Right ventricle myocardium superior (tissue), 1 donor: Measurements from ENCODE around the gene KCNJ10. TPM values are rescaled to one million over a fixed set of nuclear protein-coding genes. Genes with fewer than 3 reads are reported as not detected.
"Not testable (repeated sequence)": the region's sequence is repeated elsewhere in the genome, so short reads cannot be mapped to it uniquely, and the experiment has no call there.

Source experiments
- ATAC-seq: fragments of 200-7000 bp; cut with Tn5 transposase; one replicate; pipeline ENCODE4 v1.9.1; 2020; ENCODE audit warnings: mild to moderate bottlenecking; ENCODE audit not compliant: poor library complexity
- DNase-seq: peaks from one replicate; pipeline ENCODE4 v3.0.0-alpha.2; 2020
- intact Hi-C: fragments of 100-400 bp; cut with DNase I; formaldehyde crosslinking; loops from one replicate; pipeline ENCODE4 v1.11.2; 2022
- total RNA-seq: library from RNA; stranded (reverse); fragmentation: NEBNext Ultra II Directional; extraction: Animal tissue kit (Norgen Biotek cat#: 25700); gene quantifications from one replicate; pipeline ENCODE4 v1.2.1, GENCODE V29; 2021
- donor health status: DM: no; HTN: yes; CAD: no; lungs with severe emphysema.

KCNJ10 gene
- total RNA-seq, 1 donor from 2014 or later = 0.16 TPM

- intact Hi-C loops = no loop called here
- DNase-seq = peak; percentile 86
- peak; percentile 98 for ATAC-seq
These were observed 543 bp upstream of the KCNJ10 start for GRCh38 chr1:160070243-160071163.

DNA sequence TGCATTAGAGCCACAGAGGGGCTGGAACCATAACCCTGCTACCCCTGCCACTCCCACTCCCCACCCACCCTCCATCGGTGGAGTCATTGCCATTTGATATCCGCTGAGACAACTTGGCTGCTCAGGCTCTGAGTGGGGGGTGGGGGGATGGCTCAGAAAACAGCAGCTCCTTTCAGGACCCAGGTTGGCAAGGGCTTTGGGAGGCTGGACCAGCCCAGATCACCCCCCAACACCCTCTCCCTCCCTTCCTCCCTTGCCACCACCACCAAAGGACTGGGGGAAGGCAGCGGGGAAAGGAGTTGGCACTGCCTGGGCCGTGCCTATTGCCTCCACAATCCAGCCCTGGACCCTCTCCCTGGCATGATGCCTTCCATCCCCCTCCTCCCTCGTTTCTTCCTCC, 1.7 kb downstream of the KCNJ10 start:
- intact Hi-C loops = no loop called here

GRCh38 chr1:160066829-160067745, 2.9 kb downstream of the KCNJ10 start:
- intact Hi-C loops = no loop called here
- no peak for DNase-seq
- no peak for ATAC-seq

More for the DNA sequence above, 1.7 kb downstream of the KCNJ10 start:
- no peak for ATAC-seq
- no peak for DNase-seq

GRCh38 chr1:160064746-160065145, 5.2 kb downstream of the KCNJ10 start:
- intact Hi-C loops = no loop called here
- DNase-seq = no peak
- no peak for ATAC-seq

DNA sequence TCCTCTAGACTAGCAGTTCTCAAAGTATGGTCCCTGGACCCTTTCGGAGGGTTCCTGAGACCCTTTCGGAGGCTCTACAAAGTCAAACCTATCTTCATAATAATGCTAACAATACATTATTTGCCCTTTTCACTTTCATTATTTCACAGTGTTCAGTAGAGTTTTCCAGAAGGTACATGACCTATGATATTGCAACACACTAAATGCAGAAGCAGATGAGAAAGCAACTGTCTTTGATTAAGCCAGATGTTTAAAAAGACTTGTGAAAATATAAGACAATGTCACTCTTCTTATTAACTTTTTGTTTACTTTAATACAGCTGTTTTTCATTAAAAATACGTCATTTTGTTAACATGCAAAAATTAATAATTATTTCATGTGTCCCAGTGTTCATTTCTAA, 5.8 kb downstream of the KCNJ10 start:
- DNase-seq (no peak), ATAC-seq (no peak)
- intact Hi-C loops = no loop called here

- intact Hi-C loops = no loop called here
- DNase-seq (no peak), ATAC-seq (no peak)
These were observed 6.8 kb downstream of the KCNJ10 start for GRCh38 chr1:160063176-160063575.

DNA sequence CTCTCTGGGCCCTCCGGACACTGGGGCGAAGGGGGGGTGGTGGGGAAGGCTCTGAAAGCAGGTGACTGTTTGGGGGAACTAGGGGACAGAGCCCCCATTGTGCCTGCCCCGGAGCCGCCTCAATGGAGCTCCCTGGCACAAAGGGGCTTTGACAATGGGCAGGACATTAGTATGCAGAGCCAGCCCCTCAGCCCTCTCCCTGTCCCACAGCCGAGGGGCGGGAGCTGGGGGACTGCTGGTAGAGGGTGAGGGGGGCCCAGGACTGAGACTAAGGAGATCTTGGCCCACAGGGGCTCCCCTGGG, 7.8 kb downstream of the KCNJ10 start:
- intact Hi-C loops = no loop called here
- ATAC-seq (no peak), DNase-seq (no peak)

- no peak for ATAC-seq
- intact Hi-C loops = no loop called here
- DNase-seq = no peak
These were observed 8.4 kb downstream of the KCNJ10 start for GRCh38 chr1:160061369-160062229.

DNA sequence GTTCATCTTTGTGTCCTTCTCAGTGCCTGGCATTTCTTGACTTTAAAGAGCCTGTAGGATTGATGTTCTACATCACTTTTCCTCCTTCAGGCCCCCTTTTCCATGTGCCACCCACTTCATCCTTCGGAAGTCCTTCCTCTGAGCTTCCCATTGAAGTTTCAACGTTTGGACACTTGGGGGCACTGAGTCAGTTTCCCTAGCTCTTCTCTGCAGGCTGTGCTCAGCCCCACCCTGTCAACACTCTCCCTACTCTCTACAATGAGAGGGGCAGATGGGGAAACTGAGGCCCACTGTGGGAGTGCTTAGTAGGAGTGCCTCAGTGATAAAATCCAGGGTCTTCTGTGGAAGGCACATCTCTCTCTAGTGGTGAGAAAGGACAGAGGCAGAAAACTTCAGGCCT, 11.9 kb downstream of the KCNJ10 start:
- no peak for ATAC-seq
- intact Hi-C loops = no loop called here
- DNase-seq = no peak

GRCh38 chr1:160056648-160057169, 13.3 kb downstream of the KCNJ10 start:
- no peak for ATAC-seq
- intact Hi-C loops = no loop called here

GRCh38 chr1:160053548-160054365, 16.2 kb downstream of the KCNJ10 start:
- no peak for ATAC-seq
- no peak for DNase-seq
- intact Hi-C loops = no loop called here

More at GRCh38 chr1:160056648-160057169, 13.3 kb downstream of the KCNJ10 start:
- DNase-seq = no peak

DNA sequence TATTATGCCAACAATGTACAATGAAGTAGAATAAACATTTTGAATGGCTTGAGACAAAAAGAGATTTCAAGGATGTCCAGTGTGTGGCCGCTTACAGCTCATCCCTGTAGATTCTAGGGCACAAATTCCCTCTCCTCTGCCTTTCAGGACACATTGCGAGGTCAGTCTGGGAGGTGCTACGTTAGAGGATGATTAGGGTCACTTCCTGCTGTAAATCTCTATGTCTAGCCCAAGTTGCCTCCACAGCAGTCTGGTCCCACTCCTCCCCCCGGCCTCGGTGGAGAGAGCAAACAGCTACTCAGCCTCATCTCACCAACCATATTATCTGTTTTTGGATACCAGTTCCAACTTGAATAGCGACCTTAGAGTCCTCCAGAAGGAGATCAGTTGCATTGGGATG, 17.0 kb downstream of the KCNJ10 start:
- no peak for DNase-seq
- no peak for ATAC-seq
- intact Hi-C loops = no loop called here

DNA sequence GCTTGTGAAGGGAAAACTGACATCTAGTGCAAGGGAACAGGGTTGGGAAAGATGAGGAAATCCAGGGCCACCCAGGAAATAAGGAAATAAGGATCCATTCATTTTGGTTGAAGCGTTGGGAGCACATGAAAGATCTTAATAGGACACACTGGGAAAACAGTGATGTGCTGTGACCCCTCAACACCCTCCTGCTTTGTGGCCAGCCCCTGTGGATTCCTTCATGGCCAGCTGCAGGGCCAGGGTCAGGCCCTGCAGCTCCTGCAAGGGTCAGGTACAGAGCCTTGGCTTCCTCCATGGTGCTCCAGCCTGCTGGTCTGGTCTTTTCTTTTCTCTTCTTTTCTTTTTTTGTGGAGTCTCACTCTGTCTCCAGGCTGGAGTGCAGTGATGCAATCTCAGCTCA, 19.3 kb downstream of the KCNJ10 start:
- no peak for ATAC-seq
- DNase-seq = no peak
- intact Hi-C loops = no loop called here

- intact Hi-C loops, ATAC-seq, DNase-seq: not testable (repeated sequence)
These were observed 19.8 kb downstream of the KCNJ10 start for GRCh38 chr1:160050182-160050581.

GRCh38 chr1:160049101-160049500, 20.9 kb downstream of the KCNJ10 start:
- no peak for ATAC-seq
- DNase-seq = no peak
- intact Hi-C loops = loop anchor here (5.0 kb wide), 1 partner anchor 33 kb away; the partner anchor contains the start of gene KCNJ9

DNA sequence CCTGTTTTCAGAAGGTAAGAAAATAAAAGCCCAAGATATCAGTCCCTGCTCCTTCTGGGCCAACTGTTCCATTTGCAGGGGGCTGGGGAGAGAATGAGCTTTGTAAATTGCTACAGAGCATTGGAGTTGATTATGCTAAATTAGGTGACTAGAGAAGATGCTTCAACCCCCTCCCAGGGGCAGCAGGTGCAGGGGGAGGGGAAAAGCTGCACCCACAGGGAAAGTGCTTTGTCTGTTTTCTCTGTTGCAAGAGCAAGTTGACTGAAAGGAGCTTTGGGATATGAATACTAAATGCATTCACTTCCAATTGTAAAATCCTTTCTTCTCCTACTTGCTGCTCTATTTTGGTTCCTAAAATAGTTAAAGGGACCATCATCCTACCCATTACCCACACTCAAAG, 21.6 kb downstream of the KCNJ10 start:
- ATAC-seq = no peak
- intact Hi-C loops = loop anchor here (5.0 kb wide), 1 partner anchor 34 kb away; the partner anchor contains the start of gene KCNJ9

GRCh38 chr1:160047111-160047991, 22.6 kb downstream of the KCNJ10 start:
- ATAC-seq (no peak), DNase-seq (no peak)
- intact Hi-C loops = loop anchor here (5.0 kb wide), 1 partner anchor 35 kb away; the partner anchor contains the start of gene KCNJ9

More for the DNA sequence above, 21.6 kb downstream of the KCNJ10 start:
- DNase-seq = no peak
